Uterus (tissue), 4 donors: ENCODE data around the gene TMEM150C. TPM values are rescaled to one million over a fixed set of nuclear protein-coding genes. Genes with fewer than 3 reads are reported as not detected.

Source experiments
- DNase-seq, 2 donors: peaks; one replicate each; pipeline ENCODE4 v3.0.0-alpha.2; 2019 to 2020
- H3K27ac ChIP-seq, 2 donors: fragments of 200-600 bp; sonication (generic); 1 replicate in 1 of 2; 2 replicates in 1 of 2; pipeline ENCODE4 v1.5.1; 2016 to 2018
- H3K27me3 ChIP-seq, 2 donors: fragments of 200-600 bp; sonication (generic); one replicate each; pipeline ENCODE4 v1.5.1; 2018 to 2019; ENCODE audit warnings: control low read depth in 1 of 2
- H3K36me3 ChIP-seq, 2 donors: fragments of 200-600 bp; sonication (generic); one replicate each; pipeline ENCODE4 v1.5.1; 2019; ENCODE audit warnings: control low read depth in 1 of 2
- H3K4me1 ChIP-seq, 2 donors: fragments of 200-600 bp; sonication (generic); one replicate each; pipeline ENCODE4 v1.5.1; 2018 to 2019; ENCODE audit warnings: control low read depth in 1 of 2
- H3K4me3 ChIP-seq, 2 donors: fragments of 200-600 bp; sonication (generic); 1 replicate in 1 of 2; 2 replicates in 1 of 2; pipeline ENCODE4 v1.5.1; 2018 to 2019; ENCODE audit warnings: mild to moderate bottlenecking in 1 of 2
- H3K9me3 ChIP-seq, 2 donors: fragments of 200-600 bp; sonication (generic); one replicate each; pipeline ENCODE4 v1.5.1; 2019; ENCODE audit warnings: control low read depth in 1 of 2
- POLR2A ChIP-seq, 2 donors: fragments of 450-650 bp; IDR thresholded peaks; one replicate each; pipeline ENCODE4 v1.6.1; 2016; ENCODE audit warnings: antibody characterized with exemption in 2 of 2, mild to moderate bottlenecking in 1 of 2, moderate library complexity in 1 of 2
- intact Hi-C: fragments of 100-400 bp; cut with DNase I; formaldehyde crosslinking; loops from one replicate; pipeline ENCODE4 v1.15.1; 2023; ENCODE audit warnings: low total_unique reads
- total RNA-seq, 4 donors: library from RNA; depleted of rRNA in 3 of 4; stranded (reverse); fragments of >200 nt in 3 of 4; gene quantifications; one replicate each; pipeline versions ENCODE4 v1.1.0 to v1.2.4, GENCODE V29; 2014 to 2023
- TF ChIP-seq, protein P1 (sequence below), 4 experiments: fragments of 200-600 bp in 2 of 4; fragments of 450-650 bp in 2 of 4; sonication (generic) in 2 of 4; IDR thresholded peaks; one replicate each; pipeline ENCODE4 v1.5.1; 2016 to 2019; ENCODE audit warnings: antibody characterized with exemption in 4 of 4, mild to moderate bottlenecking in 2 of 4, moderate library complexity in 1 of 4
- donor health status: DM: yes; HTN: yes; CAD: no.

The TMEM150C gene
- total RNA-seq, 4 donors from 2014 or later: 3.1 to 22.5 (median 11.6) TPM

DNA sequence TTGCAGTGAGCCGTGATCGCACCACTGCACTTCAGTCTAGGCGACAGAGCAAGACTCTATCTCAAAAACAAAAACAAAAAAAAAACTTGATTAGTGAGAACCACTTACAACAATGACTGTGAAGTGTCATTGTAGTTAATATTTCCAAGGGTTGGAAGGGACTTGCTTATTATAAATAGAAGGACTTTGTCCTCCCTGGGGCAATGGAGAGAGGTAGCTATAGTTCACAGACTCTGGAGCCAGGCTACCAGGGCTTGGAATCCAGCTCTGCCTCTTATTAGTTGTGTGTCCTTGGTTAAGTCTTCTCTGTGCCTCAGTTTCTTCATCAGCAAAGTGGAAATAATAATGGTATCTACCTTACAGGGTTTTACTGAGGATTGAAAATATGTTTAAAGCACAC is 51.6 kb downstream of the TMEM150C start:
- Histone ChIP-seq H3K36me3 (no peaks in the 10 kb centered on the region), H3K4me1 (no peaks in the 10 kb centered on the region), H3K27ac (no peak overlapping the region), H3K9me3 (no peaks in the 10 kb centered on the region), H3K4me3 (no peak overlapping the region), H3K27me3 (no peaks in the 10 kb centered on the region)
- intact Hi-C loops: no loop called here
- TF ChIP-seq, protein P1, sequence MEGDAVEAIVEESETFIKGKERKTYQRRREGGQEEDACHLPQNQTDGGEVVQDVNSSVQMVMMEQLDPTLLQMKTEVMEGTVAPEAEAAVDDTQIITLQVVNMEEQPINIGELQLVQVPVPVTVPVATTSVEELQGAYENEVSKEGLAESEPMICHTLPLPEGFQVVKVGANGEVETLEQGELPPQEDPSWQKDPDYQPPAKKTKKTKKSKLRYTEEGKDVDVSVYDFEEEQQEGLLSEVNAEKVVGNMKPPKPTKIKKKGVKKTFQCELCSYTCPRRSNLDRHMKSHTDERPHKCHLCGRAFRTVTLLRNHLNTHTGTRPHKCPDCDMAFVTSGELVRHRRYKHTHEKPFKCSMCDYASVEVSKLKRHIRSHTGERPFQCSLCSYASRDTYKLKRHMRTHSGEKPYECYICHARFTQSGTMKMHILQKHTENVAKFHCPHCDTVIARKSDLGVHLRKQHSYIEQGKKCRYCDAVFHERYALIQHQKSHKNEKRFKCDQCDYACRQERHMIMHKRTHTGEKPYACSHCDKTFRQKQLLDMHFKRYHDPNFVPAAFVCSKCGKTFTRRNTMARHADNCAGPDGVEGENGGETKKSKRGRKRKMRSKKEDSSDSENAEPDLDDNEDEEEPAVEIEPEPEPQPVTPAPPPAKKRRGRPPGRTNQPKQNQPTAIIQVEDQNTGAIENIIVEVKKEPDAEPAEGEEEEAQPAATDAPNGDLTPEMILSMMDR (IDR thresholded peaks at IDR 0.05): no peak
- TF ChIP-seq POLR2A (IDR thresholded peaks at IDR 0.05): no peak
- no peak for DNase-seq

DNA sequence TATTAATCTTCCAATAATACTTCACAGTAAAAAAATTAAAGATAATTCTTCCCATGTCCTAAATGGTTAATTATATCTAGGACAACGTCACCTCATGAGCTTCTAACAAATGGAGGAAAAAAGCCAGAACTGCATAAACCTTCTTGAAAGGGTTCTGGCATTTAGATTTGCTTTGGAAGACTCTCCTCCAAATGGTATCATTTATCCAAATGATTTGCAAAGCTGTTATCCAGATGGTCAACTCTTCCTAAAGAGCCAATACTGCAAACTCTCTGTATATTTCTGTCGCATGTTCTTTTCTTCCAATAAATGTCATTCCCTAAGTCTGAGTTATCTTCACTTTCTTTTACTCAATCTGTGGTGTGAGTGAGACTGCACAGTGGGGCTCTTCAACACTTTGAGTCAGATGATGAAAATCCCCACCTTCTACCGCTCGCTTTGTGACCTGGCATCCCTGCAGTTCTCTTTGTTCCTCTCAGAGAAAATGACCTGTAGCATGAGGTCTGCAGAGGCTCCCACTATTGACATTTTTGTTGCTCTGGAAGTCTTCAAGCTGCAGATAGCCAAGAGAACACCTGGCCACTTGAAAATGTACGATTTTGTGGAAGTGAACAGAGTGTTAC is 52.9 kb downstream of the TMEM150C start:
- DNase-seq: no peak
- Histone ChIP-seq H3K9me3 (no peaks in the 10 kb centered on the region), H3K4me1 (no peaks in the 10 kb centered on the region), H3K27ac (no peak overlapping the region), H3K27me3 (no peaks in the 10 kb centered on the region), H3K4me3 (no peak overlapping the region), H3K36me3 (no peaks in the 10 kb centered on the region)
- intact Hi-C loops: no loop called here
- TF ChIP-seq POLR2A (IDR thresholded peaks at IDR 0.05): no peak
- TF ChIP-seq, protein P1 (IDR thresholded peaks at IDR 0.05): no peak

DNA sequence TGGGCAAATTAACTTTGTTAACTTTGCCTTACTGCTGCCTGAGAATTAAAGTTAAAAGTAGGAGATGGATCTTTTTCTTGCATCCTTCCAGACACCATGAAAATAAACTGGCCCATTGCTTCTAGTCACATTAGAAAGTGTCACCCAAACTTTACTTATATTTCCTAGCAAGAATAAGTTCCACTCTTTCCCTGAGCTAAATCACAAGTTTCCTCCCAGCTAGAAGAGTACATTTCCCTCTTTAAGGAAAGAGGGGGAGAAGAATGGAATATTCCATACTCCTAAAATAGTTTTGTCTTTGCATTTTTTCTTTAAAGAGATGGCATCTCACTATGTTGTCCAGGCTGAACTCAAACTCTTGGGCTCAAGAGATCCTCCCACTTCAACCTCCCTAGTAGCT is 53.8 kb downstream of the TMEM150C start:
- TF ChIP-seq POLR2A (IDR thresholded peaks at IDR 0.05): no peak
- TF ChIP-seq, protein P1 (IDR thresholded peaks at IDR 0.05): no peak
- Histone ChIP-seq H3K27me3 (no peaks in the 10 kb centered on the region), H3K4me1 (no peaks in the 10 kb centered on the region), H3K36me3 (no peaks in the 10 kb centered on the region), H3K9me3 (no peaks in the 10 kb centered on the region), H3K4me3 (no peak overlapping the region), H3K27ac (no peak overlapping the region)
- intact Hi-C loops: no loop called here
- DNase-seq: no peak

DNA sequence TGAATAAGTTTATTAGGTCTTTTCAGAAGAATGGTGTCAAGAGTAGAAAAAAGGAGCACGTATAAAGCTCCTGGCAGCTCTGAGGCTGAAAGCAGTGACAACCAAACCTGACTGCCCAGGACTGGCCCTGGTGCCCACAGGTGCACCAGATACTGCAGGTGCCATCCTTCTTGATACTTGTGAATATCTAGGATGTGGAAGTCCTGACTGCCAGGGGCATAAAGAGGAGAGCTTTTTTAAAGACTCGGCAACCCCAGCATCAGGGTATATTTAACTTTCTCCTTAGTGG is 60.7 kb downstream of the TMEM150C start:
- Histone ChIP-seq H3K36me3 (no peaks in the 10 kb centered on the region), H3K4me1 (no peaks in the 10 kb centered on the region), H3K9me3 (no peaks in the 10 kb centered on the region), H3K27me3 (no peaks in the 10 kb centered on the region), H3K27ac (no peak overlapping the region), H3K4me3 (no peak overlapping the region)
- intact Hi-C loops: no loop called here
- TF ChIP-seq POLR2A (IDR thresholded peaks at IDR 0.05): no peak
- TF ChIP-seq, protein P1 (IDR thresholded peaks at IDR 0.05): no peak
- DNase-seq: no peak

DNA sequence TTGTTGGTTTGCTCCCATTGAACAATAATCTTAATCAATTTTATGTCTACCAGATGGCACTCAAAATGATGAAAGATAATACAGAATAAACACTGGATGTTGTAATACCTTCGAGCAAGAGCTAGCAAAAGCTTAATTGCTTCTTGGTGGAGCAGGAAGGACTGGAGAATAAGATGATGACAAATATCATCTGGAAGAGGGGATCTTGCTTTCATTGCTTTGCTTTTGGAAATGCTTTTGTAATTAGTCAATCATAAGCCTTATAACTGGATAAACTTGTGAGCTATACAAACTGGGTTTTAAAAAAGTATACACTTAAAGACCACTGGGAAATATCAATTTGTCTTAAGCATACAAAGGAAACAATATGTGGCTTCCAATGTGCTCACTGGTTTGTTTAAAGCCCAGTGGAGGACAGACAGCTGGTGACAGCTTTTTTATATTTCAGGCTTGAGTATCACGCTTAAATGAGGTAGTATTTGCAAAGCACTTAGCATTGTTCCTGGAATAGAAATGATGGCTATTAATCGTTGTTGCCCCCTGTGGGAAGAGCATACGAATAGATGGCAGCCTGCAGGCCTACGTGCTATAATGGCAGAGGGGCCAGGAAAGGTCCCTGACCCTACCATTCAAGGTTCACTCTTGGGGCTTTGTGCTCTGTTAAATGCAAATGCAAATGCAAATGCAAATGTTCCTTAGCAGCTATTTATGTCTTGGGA is 61.2 kb downstream of the TMEM150C start:
- intact Hi-C loops: no loop called here
- no peaks in the 10 kb centered on the region for H3K4me1 ChIP-seq

More for the DNA sequence above, 61.2 kb downstream of the TMEM150C start:
- no peaks in the 10 kb centered on the region for H3K27me3 ChIP-seq
- H3K27ac ChIP-seq: no peak overlapping the region
- DNase-seq: no peak
- TF ChIP-seq POLR2A (IDR thresholded peaks at IDR 0.05): no peak
- TF ChIP-seq, protein P1 (IDR thresholded peaks at IDR 0.05): no peak
- no peaks in the 10 kb centered on the region for H3K9me3 ChIP-seq
- H3K4me3 ChIP-seq: no peak overlapping the region
- H3K36me3 ChIP-seq: no peaks in the 10 kb centered on the region
